Measurements from ENCODE around the gene SLC25A51. TPM values are rescaled to one million over a fixed set of nuclear protein-coding genes. Genes with fewer than 3 reads are reported as not detected.

SLC25A51 gene
- total RNA-seq, 1 experiment from 2014 or later = 29.6 TPM

GRCh38 chr9:37923796-37924427 is 20.0 kb upstream of the SLC25A51 start:
- H3K4me3 Mint-ChIP-seq (ENCODE audit: unreplicated experiment) = no peak overlapping the region
- peaks cover 8% of the 10 kb centered on the region for H3K36me3 Mint-ChIP-seq (ENCODE audit: insufficient read depth, unreplicated experiment)
- H3K9me3 Mint-ChIP-seq (ENCODE audit: unreplicated experiment) = no peaks in the 10 kb centered on the region
- DNase-seq (ENCODE audit: unreplicated experiment) = no peak
- no peak for TF ChIP-seq CTCF (IDR thresholded peaks at IDR 0.05; ENCODE audit: unreplicated experiment)
- peaks cover 21% of the 10 kb centered on the region for H3K4me1 Mint-ChIP-seq (ENCODE audit: insufficient read depth, unreplicated experiment)
- H3K27me3 Mint-ChIP-seq (ENCODE audit: insufficient read depth, unreplicated experiment) = no peaks in the 10 kb centered on the region
- CTCF ChIA-PET = interaction anchor here (0.7 to 1.3 kb wide), 4 partner anchors 9 to 237 kb away, joined by 3 to 6 read pairs (median 6); no protein-coding TSS in a partner anchor
- H3K27ac Mint-ChIP-seq (ENCODE audit: low read depth, unreplicated experiment) = no peak overlapping the region
- POLR2A ChIA-PET = interaction anchor here (0.6 to 0.8 kb wide), 2 partner anchors 21 to 139 kb away, joined by 3 read pairs; no protein-coding TSS in a partner anchor
- no TSS peak for BruUV-seq (replicated peaks)
- intact Hi-C loops (cut with micrococcal nuclease) = loop anchor here (5.0 kb wide), 1 partner anchor 83 kb away; no protein-coding TSS in a partner anchor

GRCh38 chr9:37923118-37923795 is 19.3 kb upstream of the SLC25A51 start:
- H3K36me3 Mint-ChIP-seq (ENCODE audit: insufficient read depth, unreplicated experiment) = peaks cover 8% of the 10 kb centered on the region
- POLR2A ChIA-PET = interaction anchor here (0.6 to 2.3 kb wide), 3 partner anchors 14 to 140 kb away, joined by 3 to 13 read pairs (median 7); no protein-coding TSS in a partner anchor
- H3K4me1 Mint-ChIP-seq (ENCODE audit: insufficient read depth, unreplicated experiment) = peaks cover 21% of the 10 kb centered on the region
- H3K27me3 Mint-ChIP-seq (ENCODE audit: insufficient read depth, unreplicated experiment) = no peaks in the 10 kb centered on the region
- H3K4me3 Mint-ChIP-seq (ENCODE audit: unreplicated experiment) = no peak overlapping the region
- peak overlapping the region; percentile 85 for H3K27ac Mint-ChIP-seq (ENCODE audit: low read depth, unreplicated experiment)
- DNase-seq (ENCODE audit: unreplicated experiment) = no peak
- H3K9me3 Mint-ChIP-seq (ENCODE audit: unreplicated experiment) = no peaks in the 10 kb centered on the region
- CTCF ChIA-PET = interaction anchor here (0.9 to 5.3 kb wide), 9 partner anchors 10 to 448 kb away, joined by 3 to 59 read pairs (median 15); partner anchors contain the start of gene SHB
- intact Hi-C loops (cut with micrococcal nuclease) = loop anchor here (5.0 kb wide), 1 partner anchor 84 kb away; no protein-coding TSS in a partner anchor
- no TSS peak for BruUV-seq (replicated peaks)
- TF ChIP-seq CTCF (IDR thresholded peaks at IDR 0.05; ENCODE audit: unreplicated experiment) = no peak

GRCh38 chr9:37922363-37923117 is 18.6 kb upstream of the SLC25A51 start:
- Mint-ChIP-seq H3K9me3 (ENCODE audit: unreplicated experiment) (no peaks in the 10 kb centered on the region), H3K27me3 (ENCODE audit: insufficient read depth, unreplicated experiment) (no peaks in the 10 kb centered on the region), H3K4me3 (ENCODE audit: unreplicated experiment) (no peak overlapping the region), H3K4me1 (ENCODE audit: insufficient read depth, unreplicated experiment) (peaks cover 21% of the 10 kb centered on the region), H3K36me3 (ENCODE audit: insufficient read depth, unreplicated experiment) (peaks cover 10% of the 10 kb centered on the region), H3K27ac (ENCODE audit: low read depth, unreplicated experiment) (peak overlapping the region; percentile 85)
- POLR2A ChIA-PET = interaction anchor here (0.9 to 2.3 kb wide), 6 partner anchors 14 to 148 kb away, joined by 3 to 13 read pairs (median 6); partner anchors contain the start of gene SHB
- intact Hi-C loops (cut with micrococcal nuclease) = loop anchor here (5.0 kb wide), 1 partner anchor 85 kb away; no protein-coding TSS in a partner anchor
- CTCF ChIA-PET = interaction anchor here (0.7 to 5.3 kb wide), 20 partner anchors 11 to 449 kb away, joined by 3 to 59 read pairs (median 6); partner anchors contain the start of gene SHB
- TF ChIP-seq CTCF (IDR thresholded peaks at IDR 0.05; ENCODE audit: unreplicated experiment) = no peak
- BruUV-seq (replicated peaks) = no TSS peak
- DNase-seq (ENCODE audit: unreplicated experiment) = no peak
